Mammary epithelial cell (primary cell): Measurements from ENCODE around the gene TMEM26.

Experiments used
- EZH2 ChIP-seq: IDR thresholded peaks from 2 replicates; pipeline ENCODE4 v1.6.1; 2012; ENCODE audit warnings: low read length, inconsistent platforms, borderline replicate concordance
- TF ChIP-seq, protein P1 (sequence below), 2 donors: IDR thresholded peaks in 1 of 2; conservative IDR thresholded peaks in 1 of 2; 2 replicates each; pipeline ENCODE4 v1.5.1; 2011 to 2012; ENCODE audit warnings: inconsistent platforms in 2 of 2, low read length in 2 of 2, mild to moderate bottlenecking in 2 of 2, control low read depth in 1 of 2, low read depth in 1 of 2; ENCODE audit not compliant: insufficient read depth in 1 of 2; ENCODE audit errors: extremely low read depth in 1 of 2

DNA sequence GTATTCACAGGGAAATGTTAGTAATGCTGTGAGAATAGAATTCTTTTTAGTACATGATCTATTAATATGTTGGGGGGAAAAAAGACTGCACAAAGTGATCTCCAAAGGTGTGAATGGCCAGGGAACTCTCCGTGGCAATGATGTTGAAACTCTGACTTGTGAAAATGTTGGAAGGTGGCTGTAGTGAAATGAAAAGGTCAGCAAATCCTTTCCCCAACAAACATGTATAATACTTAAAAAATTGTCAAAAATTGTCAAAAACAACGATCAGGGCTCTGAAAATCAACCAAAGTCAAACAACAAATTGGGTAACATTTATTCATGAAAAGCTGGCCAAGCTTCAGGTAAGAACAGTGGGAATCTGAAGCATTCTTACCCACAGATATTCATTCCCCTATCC lies 35.5 kb downstream of the TMEM26 start:
- TF ChIP-seq, protein P1, sequence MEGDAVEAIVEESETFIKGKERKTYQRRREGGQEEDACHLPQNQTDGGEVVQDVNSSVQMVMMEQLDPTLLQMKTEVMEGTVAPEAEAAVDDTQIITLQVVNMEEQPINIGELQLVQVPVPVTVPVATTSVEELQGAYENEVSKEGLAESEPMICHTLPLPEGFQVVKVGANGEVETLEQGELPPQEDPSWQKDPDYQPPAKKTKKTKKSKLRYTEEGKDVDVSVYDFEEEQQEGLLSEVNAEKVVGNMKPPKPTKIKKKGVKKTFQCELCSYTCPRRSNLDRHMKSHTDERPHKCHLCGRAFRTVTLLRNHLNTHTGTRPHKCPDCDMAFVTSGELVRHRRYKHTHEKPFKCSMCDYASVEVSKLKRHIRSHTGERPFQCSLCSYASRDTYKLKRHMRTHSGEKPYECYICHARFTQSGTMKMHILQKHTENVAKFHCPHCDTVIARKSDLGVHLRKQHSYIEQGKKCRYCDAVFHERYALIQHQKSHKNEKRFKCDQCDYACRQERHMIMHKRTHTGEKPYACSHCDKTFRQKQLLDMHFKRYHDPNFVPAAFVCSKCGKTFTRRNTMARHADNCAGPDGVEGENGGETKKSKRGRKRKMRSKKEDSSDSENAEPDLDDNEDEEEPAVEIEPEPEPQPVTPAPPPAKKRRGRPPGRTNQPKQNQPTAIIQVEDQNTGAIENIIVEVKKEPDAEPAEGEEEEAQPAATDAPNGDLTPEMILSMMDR (conservative IDR thresholded peaks at IDR 0.05 in 1 of 2, IDR thresholded peaks at IDR 0.05 in 1 of 2; ENCODE audit: extremely low read depth in 1 of 2, insufficient read depth in 1 of 2, low read depth in 1 of 2, low read length in 2 of 2) = no peak
- TF ChIP-seq EZH2 = no peak
